T47D (cell line): ENCODE data around the gene CHAT.

ENCODE experiments used
- DNase-seq, 2 experiments: peaks; one replicate each; pipeline versions ENCODE4 v3.0.0 to v3.0.0-alpha.2; 2011 to 2012; ENCODE audit warnings: low read depth in 1 of 2, low spot score in 1 of 2
- JUND ChIP-seq: IDR thresholded peaks from 2 replicates; pipeline ENCODE4 v1.6.1; 2012; ENCODE audit warnings: low read depth
- in situ Hi-C: cut with HindIII; loops from 2 replicates; pipeline ENCODE4 v1.10.0; 2016; ENCODE audit warnings: low sequenced_read_pairs, low pct_unique_long_range_greater_than_20kb

CHAT gene

GRCh38 chr10:49632406-49633317, 18.8 kb downstream of the CHAT start:
- TF ChIP-seq JUND, result no peak
- in situ Hi-C loops, result no loop called here
- no peak for DNase-seq

- DNase-seq, result no peak
- TF ChIP-seq JUND, result no peak
- in situ Hi-C loops, result no loop called here
These were observed 19.7 kb downstream of the CHAT start for GRCh38 chr10:49633327-49634068.

GRCh38 chr10:49634069-49634660, 20.3 kb downstream of the CHAT start:
- TF ChIP-seq JUND, result no peak
- no peak for DNase-seq
- in situ Hi-C loops, result no loop called here

GRCh38 chr10:49642311-49642710, 28.5 kb downstream of the CHAT start:
- DNase-seq, result no peak
- no peak for TF ChIP-seq JUND
- in situ Hi-C loops, result no loop called here

- DNase-seq, result no peak
- no peak for TF ChIP-seq JUND
- in situ Hi-C loops, result no loop called here
These were observed 29.6 kb downstream of the CHAT start for GRCh38 chr10:49643241-49644034.

GRCh38 chr10:49644035-49644646, 30.3 kb downstream of the CHAT start:
- in situ Hi-C loops, result no loop called here
- DNase-seq, result no peak
- TF ChIP-seq JUND, result no peak

GRCh38 chr10:49645417-49645816, 31.6 kb downstream of the CHAT start:
- DNase-seq, result no peak
- in situ Hi-C loops, result no loop called here
- TF ChIP-seq JUND, result no peak

- DNase-seq, result no peak
- TF ChIP-seq JUND, result no peak
These were observed 32.3 kb downstream of the CHAT start for GRCh38 chr10:49645871-49646870.

GRCh38 chr10:49647554-49647953, 33.7 kb downstream of the CHAT start:
- no peak for DNase-seq
- no peak for TF ChIP-seq JUND
- in situ Hi-C loops, result no loop called here

More at GRCh38 chr10:49645871-49646870, 32.3 kb downstream of the CHAT start:
- in situ Hi-C loops, result no loop called here

- DNase-seq, result no peak
- in situ Hi-C loops, result no loop called here
- TF ChIP-seq JUND, result no peak
These were observed 34.4 kb downstream of the CHAT start for GRCh38 chr10:49647985-49648795.
